Measurements from ENCODE around the gene SELENOO.

- TF ChIP-seq CTCF (IDR thresholded peaks at IDR 0.05), result no peak
- no peak for TF ChIP-seq ATF3 (CRISPR knock-in tag; conservative IDR thresholded peaks at IDR 0.05)
- TF ChIP-seq HMGXB4 (CRISPR knock-in tag; IDR thresholded peaks at IDR 0.05), result no peak
- TF ChIP-seq ESRRA (CRISPR knock-in tag; IDR thresholded peaks at IDR 0.05; ENCODE audit: borderline replicate concordance), result no peak
- no peak for TF ChIP-seq ATF2 (CRISPR knock-in tag; IDR thresholded peaks at IDR 0.05; ENCODE audit: borderline replicate concordance, low read depth)
- no peak for TF ChIP-seq NR3C1 (CRISPR knock-in tag; conservative IDR thresholded peaks at IDR 0.05; ENCODE audit: low read depth)
- no peak for TF ChIP-seq IRF2 (CRISPR knock-in tag; IDR thresholded peaks at IDR 0.05; ENCODE audit: borderline replicate concordance, low read depth)
- no peak for TF ChIP-seq E2F4 (CRISPR knock-in tag; IDR thresholded peaks at IDR 0.05; ENCODE audit: borderline replicate concordance, low read depth)
- no peak for TF ChIP-seq FOXJ3 (CRISPR knock-in tag; IDR thresholded peaks at IDR 0.05; ENCODE audit: borderline replicate concordance)
- no peak for TF ChIP-seq TEAD4 (CRISPR knock-in tag; IDR thresholded peaks at IDR 0.05)
Observed at GRCh38 chr22:50184902-50185374, 15.9 kb upstream of the SELENOO start.

Data from WTC11 (cell line).